Kidney (tissue), 14 donors: Measurements from ENCODE around the gene AQP1. TPM values are rescaled to one million over a fixed set of nuclear protein-coding genes. Genes with fewer than 3 reads are reported as not detected.
A peak's percentile ranks its signal among the peaks of the same experiment; 100 is the strongest.

Experiments
- DNase-seq, 5 donors: peaks; one replicate each; pipeline ENCODE4 v3.0.0-alpha.2; 2013 to 2020
- FAIRE-seq: peaks from 2 replicates; lab custom pipeline; 2012; peaks lifted over from hg19 to GRCh38; lab: Jason Lieb, UNC
- H3K27ac ChIP-seq, 2 donors: one replicate each; pipeline ENCODE4 v1.7.0; 2013; ENCODE audit warnings: low read depth in 2 of 2, low read length in 2 of 2, inconsistent platforms in 1 of 2
- H3K27me3 ChIP-seq: one replicate; pipeline ENCODE4 v1.7.1; 2013; ENCODE audit warnings: low read length, inconsistent platforms; ENCODE audit not compliant: control insufficient read depth, insufficient read depth
- H3K36me3 ChIP-seq, 3 donors: one replicate each; pipeline versions ENCODE4 v1.7.0 to v1.7.1; 2013; ENCODE audit warnings: low read length in 3 of 3, control low read depth in 1 of 3, inconsistent platforms in 1 of 3; ENCODE audit not compliant: insufficient read depth in 3 of 3, control insufficient read depth in 2 of 3
- H3K4me1 ChIP-seq, 3 donors: one replicate each; pipeline versions ENCODE4 v1.7.0 to v1.7.1; 2013; ENCODE audit warnings: low read length in 3 of 3, inconsistent platforms in 1 of 3, low read depth in 1 of 3; ENCODE audit not compliant: control insufficient read depth in 2 of 3, insufficient read depth in 2 of 3
- H3K4me3 ChIP-seq, 3 donors: one replicate each; pipeline versions ENCODE4 v1.7.0 to v1.8.1; 2013; ENCODE audit warnings: low read length in 3 of 3, control low read depth in 1 of 3, inconsistent platforms in 1 of 3
- H3K9ac ChIP-seq, 3 donors: one replicate each; pipeline versions ENCODE4 v1.7.0 to v1.7.1; 2013; ENCODE audit warnings: low read length in 3 of 3, control low read depth in 1 of 3, inconsistent platforms in 1 of 3
- H3K9me3 ChIP-seq, 3 donors: one replicate each; pipeline versions ENCODE4 v1.7.0 to v1.7.1; 2013; ENCODE audit warnings: low read length in 3 of 3, control low read depth in 1 of 3, inconsistent platforms in 1 of 3; ENCODE audit not compliant: control insufficient read depth in 2 of 3, insufficient read depth in 1 of 3
- intact Hi-C: fragments of 100-400 bp; cut with DNase I; formaldehyde crosslinking; loops from one replicate; pipeline ENCODE4 v1.11.1; 2022
- polyA plus RNA-seq: library from polyadenylated mRNA; stranded (reverse); fragments of 350-450 nt; fragmentation: Illumina TruSeq; extraction: RNeasy Lipid Tissue Mini Kit (QIAGEN cat#74804); gene quantifications from one replicate; pipeline ENCODE4 v1.2.3, GENCODE V29; 2014; ENCODE audit warnings: low read depth, low replicate concordance; ENCODE audit not compliant: insufficient read depth
- total RNA-seq: library from RNA; stranded (reverse); fragmentation: NEBNext Ultra II Directional; extraction: Animal tissue kit (Norgen Biotek cat#: 25700); gene quantifications from one replicate; pipeline ENCODE4 v1.2.1, GENCODE V29; 2021
- TF ChIP-seq, protein P1 (sequence below): IDR thresholded peaks from 3 replicates; pipeline ENCODE4 v1.5.1; 2012; ENCODE audit warnings: mild to moderate bottlenecking, moderate library complexity, borderline replicate concordance; ENCODE audit not compliant: insufficient read depth; ENCODE audit errors: extremely low read depth
- donor health status: control.
- donor health status: control.
- donor health status: control.
- donor health status: control.
- donor health status: control.
- donor health status: DM: yes; HTN: yes; CAD: no.
- donor health status: Normal renal cell carcinoma (clear cell type).

AQP1 gene
- total and polyA plus RNA-seq, 2 donors from 2014 or later = 291 to 617 TPM

DNA sequence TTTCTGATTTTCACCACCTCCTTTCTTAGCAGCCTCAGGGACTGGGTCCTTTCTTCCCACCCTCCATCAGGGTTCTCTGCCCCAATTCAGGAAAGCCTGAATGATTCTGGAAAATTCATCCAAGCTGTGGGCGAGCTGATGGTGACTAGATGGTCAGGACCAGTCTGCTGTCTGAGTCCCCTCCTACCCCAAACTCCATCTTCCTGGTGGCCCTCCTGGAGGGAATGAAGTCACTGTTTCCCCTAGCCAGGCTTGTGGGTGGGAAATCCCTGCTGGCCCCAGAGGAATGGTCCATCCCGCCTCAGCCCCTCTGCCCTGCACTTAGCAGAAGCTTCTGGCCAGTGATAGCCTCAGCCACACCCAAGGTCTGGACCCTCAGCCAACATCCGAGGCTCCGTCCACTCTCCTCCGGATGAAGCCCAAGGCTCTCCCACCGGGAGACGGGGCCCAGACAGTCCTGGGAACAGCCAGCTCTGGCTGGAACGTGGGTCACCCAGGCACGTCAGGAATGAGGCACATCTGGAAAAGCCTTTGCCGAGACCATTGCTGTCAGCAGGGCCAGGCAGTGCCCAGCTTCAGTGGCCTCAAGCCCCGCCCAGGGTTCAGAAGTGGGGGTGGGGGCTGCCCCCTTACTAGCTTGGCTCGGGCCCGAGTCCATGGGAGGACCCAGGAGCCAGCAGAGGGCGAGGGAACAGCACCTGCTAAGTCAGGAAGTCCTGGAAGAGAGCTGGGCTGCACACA is 4.0 kb upstream of the AQP1 start:
- FAIRE-seq (no peak), DNase-seq (no peak)
- H3K4me1 ChIP-seq = peaks cover 0 to 21% (median 11%) of the 10 kb centered on the region in 3 donors
- H3K27ac ChIP-seq = no peak overlapping the region
- no peaks in the 10 kb centered on the region for H3K9me3 ChIP-seq
- no peak overlapping the region for H3K9ac ChIP-seq
- H3K27me3 ChIP-seq = no peaks in the 10 kb centered on the region
- no peaks in the 10 kb centered on the region for H3K36me3 ChIP-seq
- TF ChIP-seq, protein P1, sequence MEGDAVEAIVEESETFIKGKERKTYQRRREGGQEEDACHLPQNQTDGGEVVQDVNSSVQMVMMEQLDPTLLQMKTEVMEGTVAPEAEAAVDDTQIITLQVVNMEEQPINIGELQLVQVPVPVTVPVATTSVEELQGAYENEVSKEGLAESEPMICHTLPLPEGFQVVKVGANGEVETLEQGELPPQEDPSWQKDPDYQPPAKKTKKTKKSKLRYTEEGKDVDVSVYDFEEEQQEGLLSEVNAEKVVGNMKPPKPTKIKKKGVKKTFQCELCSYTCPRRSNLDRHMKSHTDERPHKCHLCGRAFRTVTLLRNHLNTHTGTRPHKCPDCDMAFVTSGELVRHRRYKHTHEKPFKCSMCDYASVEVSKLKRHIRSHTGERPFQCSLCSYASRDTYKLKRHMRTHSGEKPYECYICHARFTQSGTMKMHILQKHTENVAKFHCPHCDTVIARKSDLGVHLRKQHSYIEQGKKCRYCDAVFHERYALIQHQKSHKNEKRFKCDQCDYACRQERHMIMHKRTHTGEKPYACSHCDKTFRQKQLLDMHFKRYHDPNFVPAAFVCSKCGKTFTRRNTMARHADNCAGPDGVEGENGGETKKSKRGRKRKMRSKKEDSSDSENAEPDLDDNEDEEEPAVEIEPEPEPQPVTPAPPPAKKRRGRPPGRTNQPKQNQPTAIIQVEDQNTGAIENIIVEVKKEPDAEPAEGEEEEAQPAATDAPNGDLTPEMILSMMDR = no peak
- intact Hi-C loops = no loop called here
- no peak overlapping the region for H3K4me3 ChIP-seq

DNA sequence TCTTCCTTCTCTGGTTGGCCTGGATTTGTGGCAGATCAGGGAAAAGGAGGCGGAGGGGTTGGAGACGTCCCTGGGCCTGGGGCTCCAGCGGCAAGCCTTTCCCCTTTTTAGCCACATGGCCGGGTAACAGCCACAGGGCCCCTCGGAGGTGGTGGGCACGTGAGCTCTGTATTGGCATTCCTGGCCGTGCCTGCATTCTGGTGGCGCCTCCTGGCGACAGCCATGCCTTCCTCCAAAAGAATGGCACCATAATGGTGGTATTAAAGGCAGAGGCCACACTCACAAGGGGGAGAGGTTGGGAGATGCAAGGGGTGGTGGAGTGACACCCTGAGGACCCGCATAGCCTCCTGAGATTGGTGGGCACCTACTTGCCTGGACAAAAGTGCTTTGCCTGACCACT is 3.0 kb upstream of the AQP1 start:
- DNase-seq (no peak), FAIRE-seq (no peak)
- Histone ChIP-seq H3K36me3 (no peaks in the 10 kb centered on the region), H3K27ac (peak overlapping the region in 1 of 2 donors; percentile 3), H3K9me3 (no peaks in the 10 kb centered on the region), H3K4me1 (peaks cover 0 to 21% (median 11%) of the 10 kb centered on the region in 3 donors), H3K9ac (no peak overlapping the region), H3K27me3 (no peaks in the 10 kb centered on the region), H3K4me3 (no peak overlapping the region)
- intact Hi-C loops = no loop called here
- TF ChIP-seq, protein P1 = no peak

DNA sequence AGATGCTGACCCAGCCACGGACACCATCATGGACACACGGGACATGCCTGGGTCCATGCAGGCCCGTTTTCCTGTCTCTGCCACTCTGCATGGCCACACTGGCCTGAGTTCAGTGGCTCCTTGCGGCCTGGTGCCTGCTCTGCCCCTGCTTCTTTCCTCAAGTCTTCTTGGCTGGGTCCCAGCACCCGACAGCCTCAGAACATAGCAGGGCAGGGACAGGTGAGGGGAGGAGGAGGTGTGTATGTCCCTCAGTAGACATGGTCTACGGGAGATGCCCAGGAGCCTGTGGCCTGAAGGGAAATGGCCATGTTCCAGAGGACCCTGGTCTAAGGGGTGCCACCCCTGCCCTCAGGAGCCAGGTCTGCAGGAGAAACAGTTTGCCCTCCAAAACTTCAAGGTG is 2.2 kb upstream of the AQP1 start:
- peaks cover 0 to 21% (median 11%) of the 10 kb centered on the region in 3 donors for H3K4me1 ChIP-seq
- H3K9ac ChIP-seq = no peak overlapping the region
- TF ChIP-seq, protein P1 = no peak
- H3K27ac ChIP-seq = peak overlapping the region; percentile 3 to 60
- FAIRE-seq = no peak
- no peaks in the 10 kb centered on the region for H3K36me3 ChIP-seq
- no peak overlapping the region for H3K4me3 ChIP-seq
- intact Hi-C loops = no loop called here
- H3K9me3 ChIP-seq = no peaks in the 10 kb centered on the region
- DNase-seq = no peak
- no peaks in the 10 kb centered on the region for H3K27me3 ChIP-seq
